GM18907 (cell line): ENCODE measurements around the gene OSBPL5.

Experiments
- ATAC-seq: cut with Tn5 transposase; IDR thresholded peaks from one replicate; pipeline ENCODE4 v1.9.1; 2021; ENCODE audit warnings: mild to moderate bottlenecking, moderate library complexity; ENCODE audit not compliant: unreplicated experiment

The OSBPL5 gene

GRCh38 chr11:3164138-3164551 lies 965 bp downstream of the OSBPL5 start:
- ATAC-seq = no peak

- ATAC-seq = no peak
Observed at GRCh38 chr11:3163241-3163981, 1.7 kb downstream of the OSBPL5 start.

GRCh38 chr11:3162410-3163240 lies 2.5 kb downstream of the OSBPL5 start:
- no peak for ATAC-seq

- no peak for ATAC-seq
Observed at GRCh38 chr11:3161720-3162409, 3.2 kb downstream of the OSBPL5 start.

GRCh38 chr11:3161309-3161708 lies 3.8 kb downstream of the OSBPL5 start:
- no peak for ATAC-seq

- no peak for ATAC-seq
Observed at GRCh38 chr11:3160252-3161031, 4.7 kb downstream of the OSBPL5 start.

DNA sequence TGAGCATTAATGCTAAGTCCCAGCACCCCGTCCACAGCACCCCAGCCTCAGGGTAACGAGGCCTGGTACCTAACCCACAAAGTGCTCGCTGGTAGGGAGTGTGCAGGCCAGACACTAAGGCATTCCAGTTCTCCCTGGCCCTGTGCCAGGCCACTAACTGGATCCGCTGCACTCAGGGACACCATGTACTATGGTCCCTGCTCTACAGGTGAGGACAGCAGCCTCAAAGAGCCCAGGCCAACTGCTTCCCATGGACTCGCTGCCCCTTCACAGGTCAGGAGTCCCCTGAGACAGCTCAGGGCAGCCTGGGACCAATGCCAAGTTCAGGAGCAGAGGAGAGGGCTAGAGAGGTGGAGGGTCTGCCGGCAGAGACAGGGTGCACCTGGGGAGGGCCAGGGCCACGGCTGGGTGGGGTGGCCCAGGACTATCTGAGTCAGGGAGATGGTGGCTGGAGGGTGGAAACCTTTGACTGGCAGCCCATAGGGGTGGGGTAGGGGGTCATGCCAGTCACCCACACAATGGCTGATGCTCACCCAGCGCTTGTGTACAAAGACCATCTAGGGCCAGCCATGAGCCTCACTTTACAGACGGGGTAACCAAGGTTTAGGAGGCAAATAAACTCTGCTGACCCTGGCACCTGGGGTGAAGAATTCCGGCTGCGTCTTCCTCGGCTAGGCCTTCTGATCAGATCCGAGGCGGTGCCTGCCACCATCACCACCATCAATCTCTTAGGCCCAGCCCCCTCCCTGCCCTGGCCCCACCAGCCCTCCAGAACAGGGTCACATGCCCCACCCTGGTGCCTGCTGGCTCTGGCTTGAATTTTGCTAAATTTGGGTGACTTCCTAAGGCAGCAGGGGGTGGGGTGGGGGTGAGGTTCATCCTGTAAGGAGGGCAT lies 5.6 kb downstream of the OSBPL5 start:
- ATAC-seq = no peak

DNA sequence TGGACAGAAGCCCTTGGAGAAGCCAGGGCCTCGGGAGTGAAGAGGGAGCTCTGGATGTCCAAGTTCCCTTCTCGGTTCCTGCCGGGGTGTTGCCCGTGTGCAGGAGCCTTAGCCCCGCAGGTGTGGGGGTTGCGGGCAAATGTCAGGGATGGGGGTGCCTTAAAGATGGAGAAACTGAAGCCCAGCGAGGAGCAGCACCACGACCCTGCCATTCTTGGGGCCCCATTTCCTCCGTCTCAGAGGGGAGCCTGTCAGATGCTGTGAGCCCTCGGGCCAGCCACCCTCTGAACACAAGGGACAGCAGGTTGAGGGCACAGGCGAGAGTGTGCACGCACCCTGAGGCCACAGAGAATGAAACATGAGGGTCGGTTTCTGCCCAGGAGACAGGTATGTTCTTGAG lies 6.3 kb downstream of the OSBPL5 start:
- no peak for ATAC-seq

DNA sequence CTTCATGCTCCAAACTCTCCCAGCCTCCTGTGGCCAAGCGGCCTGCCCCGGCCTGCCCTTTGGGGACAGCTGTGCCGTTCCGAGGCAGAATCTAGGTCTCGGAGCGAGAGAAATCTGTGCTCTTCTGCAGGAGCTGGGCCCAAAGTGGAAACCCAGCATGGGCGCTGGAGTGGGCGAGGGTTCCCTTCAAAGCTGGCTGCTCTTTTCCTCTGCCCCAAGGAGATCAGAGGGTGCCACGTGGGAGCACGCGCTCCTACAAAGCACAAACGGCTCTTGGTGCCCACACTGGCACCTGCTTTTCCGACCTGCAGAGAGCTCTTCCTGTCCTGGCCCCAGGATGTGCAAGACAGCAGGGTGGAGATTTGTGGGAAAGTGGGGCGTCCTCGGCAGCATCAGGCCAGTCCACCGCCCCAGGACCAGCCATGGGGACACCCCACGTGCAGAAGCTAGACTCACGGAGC lies 6.9 kb downstream of the OSBPL5 start:
- ATAC-seq = no peak

- no peak for ATAC-seq
Observed at GRCh38 chr11:3157381-3158130, 7.6 kb downstream of the OSBPL5 start.

DNA sequence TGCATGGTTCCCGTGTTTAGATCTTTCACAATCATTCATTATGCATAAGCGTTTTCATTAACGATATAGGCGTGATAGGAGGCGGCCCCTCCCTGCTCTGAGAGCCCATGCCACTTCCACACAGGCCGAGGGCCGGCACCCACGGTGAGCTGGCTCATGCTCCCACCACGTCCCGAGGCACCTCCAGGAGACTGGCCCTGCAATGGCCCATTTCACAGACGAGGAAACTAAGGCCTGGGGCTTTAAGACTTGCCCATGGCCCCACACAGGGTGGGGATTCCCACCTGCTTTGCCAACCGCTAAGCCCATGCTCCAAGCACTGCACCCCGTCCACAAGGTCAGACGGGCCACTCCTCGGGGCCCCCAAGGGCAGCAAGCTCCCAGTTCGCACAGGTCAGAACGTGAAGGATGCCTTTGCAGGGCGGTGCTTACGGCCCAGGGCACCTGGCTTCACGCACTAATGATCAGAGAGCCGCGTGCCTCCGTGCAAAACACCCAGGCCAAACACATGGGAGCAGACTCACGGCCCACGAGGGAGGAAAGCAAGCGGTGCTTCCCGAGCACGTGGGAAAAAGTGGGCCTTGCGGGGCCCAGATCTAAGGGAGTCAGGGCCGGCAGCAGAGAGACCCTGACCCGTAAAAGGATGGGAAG lies 8.3 kb downstream of the OSBPL5 start:
- ATAC-seq = no peak

- ATAC-seq = no peak
Observed at GRCh38 chr11:3156282-3156660, 8.8 kb downstream of the OSBPL5 start.

DNA sequence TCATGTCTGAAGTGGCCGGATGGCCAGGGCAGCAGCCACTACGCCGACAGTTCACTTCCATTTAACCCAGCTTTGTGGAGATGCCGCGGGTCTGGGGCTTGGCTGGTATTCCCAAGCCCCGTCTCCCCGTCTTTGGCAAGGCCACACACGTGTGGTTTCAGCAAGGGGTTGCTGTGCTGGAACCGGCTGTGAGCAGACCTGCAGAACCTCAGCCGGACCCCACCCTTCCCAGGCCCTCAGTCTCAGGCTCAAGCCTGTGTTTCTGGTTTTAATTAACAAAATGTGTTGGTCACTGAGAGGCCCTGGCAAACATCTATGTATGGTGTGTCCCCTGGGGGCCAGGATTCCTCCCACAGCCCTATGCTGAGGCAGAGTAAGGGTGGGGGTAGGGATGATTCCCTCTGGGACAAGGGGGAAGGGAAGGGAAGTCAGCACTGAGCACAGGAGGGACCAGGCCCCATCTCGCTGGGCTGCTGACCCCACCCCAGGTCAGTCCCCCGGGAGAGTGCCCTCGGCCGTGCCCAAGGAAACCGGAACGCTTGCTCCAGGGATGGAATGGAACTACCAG lies 9.3 kb downstream of the OSBPL5 start:
- ATAC-seq = no peak

DNA sequence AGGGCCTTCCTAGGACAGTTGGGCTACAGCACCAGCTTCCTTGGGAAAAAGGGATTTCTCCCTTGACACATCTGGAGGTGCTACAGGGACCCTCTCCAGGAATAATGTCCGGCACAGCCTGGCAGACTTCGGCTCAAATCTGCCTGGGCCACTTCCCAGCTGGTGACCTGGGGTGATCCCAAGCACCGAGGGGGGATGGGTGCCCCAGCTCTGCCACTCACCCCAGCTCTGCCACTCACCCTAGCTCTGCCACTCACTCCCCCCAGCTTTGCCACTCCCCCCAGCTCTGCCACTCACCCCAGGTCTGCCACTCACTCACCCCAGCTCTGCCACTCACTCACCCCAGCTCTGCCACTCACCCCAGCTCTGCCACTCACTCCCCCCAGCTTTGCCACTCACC lies 9.9 kb downstream of the OSBPL5 start:
- no peak for ATAC-seq

- no peak for ATAC-seq
Observed at GRCh38 chr11:3154001-3154599, 11.0 kb downstream of the OSBPL5 start.

DNA sequence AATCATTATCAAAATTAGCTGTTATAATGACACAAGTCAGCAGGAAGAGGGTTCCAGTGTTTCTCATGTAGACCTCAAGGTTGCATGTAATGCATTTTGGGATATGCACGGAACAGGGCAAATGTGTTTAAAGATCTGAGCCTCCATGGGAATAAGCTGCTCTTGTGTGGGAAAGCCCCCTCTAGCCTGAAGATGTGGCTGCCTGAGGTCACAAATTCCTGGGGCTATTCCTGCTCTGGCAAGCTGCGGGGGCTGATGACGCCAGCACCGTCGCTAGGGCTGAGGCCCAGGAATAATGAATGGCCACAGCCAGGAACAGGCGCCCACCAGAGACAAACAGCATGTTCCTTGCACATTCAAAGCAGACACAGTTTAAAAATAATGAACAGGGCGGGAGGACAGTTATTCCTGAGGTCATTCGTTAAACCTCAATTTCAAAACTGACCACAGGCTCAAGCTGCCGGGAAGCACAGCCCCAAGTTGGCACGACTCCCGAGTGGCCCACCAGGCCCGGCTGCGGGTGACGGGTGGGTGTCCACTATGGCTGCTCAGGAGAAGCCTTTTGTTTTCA lies 11.7 kb downstream of the OSBPL5 start:
- no peak for ATAC-seq

- ATAC-seq = no peak
Observed at GRCh38 chr11:3152471-3153110, 12.5 kb downstream of the OSBPL5 start.
